Measurements from ENCODE around the gene FANCF.

Gene FANCF

DNA sequence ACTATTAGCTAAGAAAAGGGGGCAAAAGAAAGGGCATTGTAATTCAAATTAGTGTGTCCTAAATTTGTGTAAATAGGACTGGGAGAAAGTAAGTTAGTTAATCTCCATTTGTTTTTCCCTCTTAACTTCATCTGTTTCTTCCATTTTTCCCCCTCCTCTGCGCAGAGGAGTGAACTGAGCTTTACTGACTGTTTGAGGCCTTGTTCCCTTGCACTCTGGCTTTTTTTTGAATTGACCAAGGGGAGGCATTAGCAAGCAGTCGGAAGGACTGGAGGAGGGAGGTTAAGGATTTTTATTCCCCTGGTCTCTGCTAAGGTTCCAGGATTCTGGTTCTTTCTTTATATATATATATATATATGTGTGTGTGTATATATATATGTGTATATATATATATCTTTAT lies 15.2 kb upstream of the FANCF start:
- no peak overlapping the region for H3K4me3 ChIP-seq (ENCODE audit: low read depth, low read length)
- TF ChIP-seq, protein P1, sequence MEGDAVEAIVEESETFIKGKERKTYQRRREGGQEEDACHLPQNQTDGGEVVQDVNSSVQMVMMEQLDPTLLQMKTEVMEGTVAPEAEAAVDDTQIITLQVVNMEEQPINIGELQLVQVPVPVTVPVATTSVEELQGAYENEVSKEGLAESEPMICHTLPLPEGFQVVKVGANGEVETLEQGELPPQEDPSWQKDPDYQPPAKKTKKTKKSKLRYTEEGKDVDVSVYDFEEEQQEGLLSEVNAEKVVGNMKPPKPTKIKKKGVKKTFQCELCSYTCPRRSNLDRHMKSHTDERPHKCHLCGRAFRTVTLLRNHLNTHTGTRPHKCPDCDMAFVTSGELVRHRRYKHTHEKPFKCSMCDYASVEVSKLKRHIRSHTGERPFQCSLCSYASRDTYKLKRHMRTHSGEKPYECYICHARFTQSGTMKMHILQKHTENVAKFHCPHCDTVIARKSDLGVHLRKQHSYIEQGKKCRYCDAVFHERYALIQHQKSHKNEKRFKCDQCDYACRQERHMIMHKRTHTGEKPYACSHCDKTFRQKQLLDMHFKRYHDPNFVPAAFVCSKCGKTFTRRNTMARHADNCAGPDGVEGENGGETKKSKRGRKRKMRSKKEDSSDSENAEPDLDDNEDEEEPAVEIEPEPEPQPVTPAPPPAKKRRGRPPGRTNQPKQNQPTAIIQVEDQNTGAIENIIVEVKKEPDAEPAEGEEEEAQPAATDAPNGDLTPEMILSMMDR (conservative IDR thresholded peaks at IDR 0.05; ENCODE audit: low read depth, low read length), result no peak
- no peak for DNase-seq (ENCODE audit: low read depth)

DNA sequence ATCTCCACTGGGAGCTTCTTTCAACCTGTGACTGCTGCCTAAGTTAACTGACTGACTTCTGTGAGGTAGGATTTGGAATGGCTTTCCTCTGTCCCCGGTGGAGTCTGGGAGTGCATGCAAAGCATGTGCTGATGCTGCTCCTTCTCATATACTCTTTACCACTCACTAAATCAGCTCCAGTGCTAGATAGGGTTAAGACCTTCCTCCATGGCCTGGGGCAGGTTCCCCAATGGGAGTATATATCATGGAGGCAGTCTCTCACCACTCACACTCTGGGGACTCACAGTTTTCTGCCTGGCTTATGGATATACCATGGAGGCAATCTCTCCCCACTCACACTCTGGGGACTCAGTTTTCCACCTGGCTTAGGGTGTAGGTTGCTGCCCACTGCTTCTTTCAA lies 10.1 kb upstream of the FANCF start:
- TF ChIP-seq, protein P1 (conservative IDR thresholded peaks at IDR 0.05; ENCODE audit: low read depth, low read length), result no peak
- no peak for DNase-seq (ENCODE audit: low read depth)

DNA sequence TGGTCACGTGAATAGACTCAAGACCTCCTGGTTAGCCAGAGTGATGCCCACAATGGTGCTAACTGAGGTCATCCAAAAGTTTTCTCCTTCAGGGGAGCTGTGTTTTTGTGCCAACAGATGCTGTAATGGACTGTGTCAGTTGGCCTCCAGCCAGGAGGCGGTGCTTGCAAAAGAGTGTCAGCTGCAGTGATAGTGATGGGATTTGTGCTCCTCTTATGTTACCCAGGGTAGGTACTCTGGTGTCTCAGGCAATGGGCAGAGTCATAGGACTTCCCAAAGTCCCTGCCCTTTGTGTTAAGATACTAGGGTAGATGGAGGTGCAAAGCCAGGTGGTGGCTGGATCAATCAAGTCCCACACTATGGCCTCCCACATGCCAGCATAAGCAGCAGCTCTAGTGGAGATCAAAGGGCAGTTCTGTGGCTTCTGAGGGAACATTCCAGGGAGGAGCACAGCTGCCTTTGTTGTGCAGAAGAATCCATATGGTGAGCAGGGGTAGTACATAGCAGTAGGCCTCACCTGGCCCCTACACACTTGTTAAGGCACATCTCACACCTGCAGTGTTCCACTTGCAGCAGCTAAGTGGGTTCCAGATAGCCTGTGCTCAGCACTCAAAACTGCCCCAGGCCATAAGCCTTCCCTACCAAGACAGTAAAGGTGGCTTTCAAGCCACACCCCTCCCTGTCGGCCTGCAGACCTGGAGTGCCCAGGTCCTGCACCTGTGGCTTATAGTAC lies 9.4 kb upstream of the FANCF start:
- no peak overlapping the region for H3K4me3 ChIP-seq (ENCODE audit: low read depth, low read length)
- TF ChIP-seq, protein P1 (conservative IDR thresholded peaks at IDR 0.05; ENCODE audit: low read depth, low read length), result no peak
- peak; percentile 71 for DNase-seq (ENCODE audit: low read depth)

More for the DNA sequence above, 10.1 kb upstream of the FANCF start:
- no peak overlapping the region for H3K4me3 ChIP-seq (ENCODE audit: low read depth, low read length)

DNA sequence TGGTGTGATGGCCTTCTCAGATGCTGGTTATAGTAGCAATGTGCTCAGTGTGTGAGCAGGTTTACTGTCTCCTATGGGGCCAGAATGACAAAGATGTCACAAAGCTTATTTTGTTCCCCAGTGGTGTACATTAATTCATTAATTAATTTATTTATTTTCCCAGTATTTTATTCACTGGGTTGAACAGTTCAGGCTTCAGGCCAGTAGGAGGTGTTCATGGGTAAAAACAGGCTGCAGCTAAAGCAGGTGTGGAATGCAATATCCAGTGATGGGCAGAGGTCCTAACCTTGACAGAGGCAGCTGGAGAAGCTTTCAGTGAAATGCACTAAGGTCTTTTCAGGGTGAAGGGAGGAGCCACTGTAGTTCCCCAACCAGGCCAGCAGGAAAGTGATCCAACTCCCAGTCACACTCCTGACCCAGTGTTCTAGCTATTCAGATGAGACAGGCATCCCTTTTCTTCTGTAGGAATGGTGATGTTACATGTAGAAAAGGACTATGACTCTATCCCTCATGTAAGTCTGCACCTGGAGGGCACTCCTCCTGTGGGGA lies 7.8 kb upstream of the FANCF start:
- DNase-seq (ENCODE audit: low read depth), result no peak
- H3K4me3 ChIP-seq (ENCODE audit: low read depth, low read length), result no peak overlapping the region
- TF ChIP-seq, protein P1 (conservative IDR thresholded peaks at IDR 0.05; ENCODE audit: low read depth, low read length), result peak; percentile 17

DNA sequence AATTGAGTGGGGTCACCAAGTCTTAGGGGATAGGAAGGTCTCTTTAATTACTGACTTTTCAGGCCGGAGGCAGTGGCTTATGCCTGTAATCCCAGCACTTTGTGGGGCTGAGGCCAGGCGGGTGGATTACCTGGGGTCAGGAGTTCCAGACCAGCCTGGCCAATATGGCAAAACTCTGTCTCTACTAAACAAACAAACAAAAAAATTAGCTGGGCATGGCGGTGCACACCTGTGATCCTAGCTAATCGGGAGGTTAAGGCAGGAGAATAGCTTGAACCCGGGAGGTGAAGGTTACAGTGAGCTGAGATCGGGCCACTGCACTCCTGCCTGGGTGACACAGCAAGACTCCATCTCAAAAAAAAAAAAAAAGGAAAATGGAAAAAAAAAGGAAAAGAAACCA lies 1.8 kb upstream of the FANCF start:
- TF ChIP-seq, protein P1 (conservative IDR thresholded peaks at IDR 0.05; ENCODE audit: low read depth, low read length), result no peak
- H3K4me3 ChIP-seq (ENCODE audit: low read depth, low read length), result no peak overlapping the region
- no peak for DNase-seq (ENCODE audit: low read depth)

DNA sequence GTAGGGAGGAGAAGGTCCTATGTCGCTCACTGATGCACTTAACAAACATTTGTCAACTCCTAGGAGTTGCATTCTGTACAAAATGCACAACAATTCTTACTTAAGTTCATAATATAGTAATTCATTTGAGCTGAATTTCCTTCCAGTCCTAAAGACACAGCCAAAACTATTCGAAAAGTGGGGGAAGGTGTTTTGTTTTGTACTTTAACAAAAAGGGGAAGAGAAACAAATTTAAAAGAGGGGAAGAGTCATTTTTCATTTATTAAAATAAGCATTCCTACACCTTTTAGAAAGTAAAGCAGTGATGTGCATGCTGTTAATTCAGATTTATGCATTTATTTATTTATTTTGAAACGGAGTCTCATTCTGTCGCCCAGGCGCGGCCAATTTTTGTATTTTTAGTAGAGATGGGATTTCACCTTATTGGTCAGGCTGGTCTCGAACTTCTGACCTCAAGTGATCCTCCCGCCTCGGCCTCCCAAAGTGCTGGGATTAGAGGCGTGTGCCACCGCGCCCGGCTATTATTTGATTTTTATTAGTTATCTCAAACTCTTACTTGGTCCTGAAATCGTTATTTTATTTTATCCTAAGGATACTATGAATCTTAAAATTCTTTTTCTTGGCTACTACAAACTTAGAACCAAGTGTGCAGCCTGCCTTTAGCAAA lies 1.1 kb upstream of the FANCF start:
- no peak overlapping the region for H3K4me3 ChIP-seq (ENCODE audit: low read depth, low read length)
- TF ChIP-seq, protein P1 (conservative IDR thresholded peaks at IDR 0.05; ENCODE audit: low read depth, low read length), result no peak
- no peak for DNase-seq (ENCODE audit: low read depth)
